Loucy (cell line): ENCODE measurements around the gene NCKIPSD.

Experiments
- H2AFZ ChIP-seq: fragments of 200-600 bp; sonication (generic); 2 replicates; pipeline ENCODE4 v1.6.0; 2016; ENCODE audit warnings: antibody characterized with exemption, mild to moderate bottlenecking, low read length, moderate library complexity
- H3F3A ChIP-seq: fragments of 200-600 bp; 2 replicates; pipeline ENCODE4 v1.6.0; 2016; ENCODE audit warnings: antibody characterized with exemption, low read depth, mild to moderate bottlenecking
- H3K27me3 ChIP-seq: fragments of 200-600 bp; sonication (generic); 2 replicates; pipeline ENCODE4 v1.6.1; 2014; ENCODE audit warnings: low read length, mild to moderate bottlenecking; ENCODE audit not compliant: insufficient read depth, poor library complexity, severe bottlenecking
- H3K36me3 ChIP-seq: fragments of 200-600 bp; sonication (generic); 2 replicates; pipeline ENCODE4 v1.6.1; 2016; ENCODE audit warnings: low read length; ENCODE audit not compliant: insufficient read depth
- H3K4me1 ChIP-seq: fragments of 200-600 bp; sonication (generic); 2 replicates; pipeline ENCODE4 v1.5.1; 2014; ENCODE audit warnings: low read length, mild to moderate bottlenecking; ENCODE audit not compliant: insufficient read depth, poor library complexity, severe bottlenecking
- H3K4me2 ChIP-seq: fragments of 200-600 bp; sonication (generic); 2 replicates; pipeline ENCODE4 v1.6.0; 2014; ENCODE audit warnings: antibody characterized with exemption, low read length, low read depth, mild to moderate bottlenecking; ENCODE audit not compliant: poor library complexity, severe bottlenecking
- H3K4me3 ChIP-seq: fragments of 200-600 bp; sonication (generic); 2 replicates; pipeline ENCODE4 v1.5.1; 2014; ENCODE audit warnings: low read length, mild to moderate bottlenecking, mixed read lengths; ENCODE audit not compliant: poor library complexity, severe bottlenecking
- H3K79me2 ChIP-seq: fragments of 200-600 bp; sonication (generic); 2 replicates; pipeline ENCODE4 v1.6.1; 2014; ENCODE audit warnings: low read length; ENCODE audit not compliant: insufficient read depth
- H3K9ac ChIP-seq: fragments of 200-600 bp; sonication (generic); 2 replicates; pipeline ENCODE4 v1.6.0; 2014; ENCODE audit warnings: mild to moderate bottlenecking, low read depth, low read length, moderate library complexity; ENCODE audit not compliant: poor library complexity, severe bottlenecking
- H3K9me2 ChIP-seq: fragments of 200-600 bp; sonication (generic); replicated peaks from 2 replicates; pipeline ENCODE4 v1.6.1; 2016; ENCODE audit warnings: low read depth, low read length, mixed read lengths
- H3K9me3 ChIP-seq: fragments of 200-600 bp; sonication (generic); 2 replicates; pipeline ENCODE4 v1.6.1; 2014; ENCODE audit warnings: mild to moderate bottlenecking, antibody characterized with exemption, low read length, low read depth; ENCODE audit not compliant: insufficient read depth
- H4K20me1 ChIP-seq: fragments of 200-600 bp; sonication (generic); 2 replicates; pipeline ENCODE4 v1.6.0; 2014; ENCODE audit warnings: antibody characterized with exemption, low read length, mild to moderate bottlenecking; ENCODE audit not compliant: insufficient read depth, poor library complexity, severe bottlenecking
- EZH2phosphoT487 ChIP-seq: fragments of 200-600 bp; IDR thresholded peaks from 2 replicates; pipeline ENCODE4 v1.6.1; 2018; ENCODE audit warnings: antibody characterized with exemption, mild to moderate bottlenecking, moderate library complexity, borderline replicate concordance
- TF ChIP-seq, protein P1 (sequence below): fragments of 200-600 bp; sonication (generic); conservative IDR thresholded peaks from 2 replicates; pipeline ENCODE4 v1.5.1; 2014; ENCODE audit warnings: mild to moderate bottlenecking, antibody characterized with exemption, low read length

Gene NCKIPSD

DNA sequence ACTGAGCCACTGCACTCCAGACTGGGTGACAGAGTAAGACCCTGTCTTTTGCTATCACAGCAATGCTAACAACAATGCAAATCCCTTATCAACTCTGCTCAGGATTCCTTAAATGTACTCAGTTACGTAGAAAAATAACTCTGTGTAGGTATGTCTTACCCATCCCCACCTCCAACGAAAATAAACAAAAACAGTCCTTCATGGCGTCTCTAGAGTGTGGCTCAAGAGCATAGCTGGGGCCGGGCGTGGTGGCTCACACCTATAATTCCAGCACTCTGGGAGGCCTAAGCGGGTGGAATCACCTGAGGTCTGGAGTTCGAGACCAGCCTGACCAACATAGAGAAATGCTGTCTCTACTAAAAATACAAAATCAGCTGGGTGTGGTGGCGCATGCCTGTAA, 13.2 kb upstream of the NCKIPSD start:
- Histone ChIP-seq H3K4me3 (no peak overlapping the region), H3K4me1 (no peaks in the 10 kb centered on the region), H3K27me3 (no peaks in the 10 kb centered on the region), H2AFZ (no peak overlapping the region), H3K79me2 (peaks cover 97% of the 10 kb centered on the region), H3K9ac (no peak overlapping the region), H3K36me3 (peaks cover 67% of the 10 kb centered on the region; the same call in 1 of the 2 replicates), H3K9me3 (no peaks in the 10 kb centered on the region), H3K4me2 (no peak overlapping the region), H3F3A (no peaks in the 10 kb centered on the region), H3K9me2 (no peaks in the 10 kb centered on the region), H4K20me1 (peaks cover 90% of the 10 kb centered on the region)
- no peak for TF ChIP-seq EZH2phosphoT487
- TF ChIP-seq, protein P1, sequence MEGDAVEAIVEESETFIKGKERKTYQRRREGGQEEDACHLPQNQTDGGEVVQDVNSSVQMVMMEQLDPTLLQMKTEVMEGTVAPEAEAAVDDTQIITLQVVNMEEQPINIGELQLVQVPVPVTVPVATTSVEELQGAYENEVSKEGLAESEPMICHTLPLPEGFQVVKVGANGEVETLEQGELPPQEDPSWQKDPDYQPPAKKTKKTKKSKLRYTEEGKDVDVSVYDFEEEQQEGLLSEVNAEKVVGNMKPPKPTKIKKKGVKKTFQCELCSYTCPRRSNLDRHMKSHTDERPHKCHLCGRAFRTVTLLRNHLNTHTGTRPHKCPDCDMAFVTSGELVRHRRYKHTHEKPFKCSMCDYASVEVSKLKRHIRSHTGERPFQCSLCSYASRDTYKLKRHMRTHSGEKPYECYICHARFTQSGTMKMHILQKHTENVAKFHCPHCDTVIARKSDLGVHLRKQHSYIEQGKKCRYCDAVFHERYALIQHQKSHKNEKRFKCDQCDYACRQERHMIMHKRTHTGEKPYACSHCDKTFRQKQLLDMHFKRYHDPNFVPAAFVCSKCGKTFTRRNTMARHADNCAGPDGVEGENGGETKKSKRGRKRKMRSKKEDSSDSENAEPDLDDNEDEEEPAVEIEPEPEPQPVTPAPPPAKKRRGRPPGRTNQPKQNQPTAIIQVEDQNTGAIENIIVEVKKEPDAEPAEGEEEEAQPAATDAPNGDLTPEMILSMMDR = no peak

DNA sequence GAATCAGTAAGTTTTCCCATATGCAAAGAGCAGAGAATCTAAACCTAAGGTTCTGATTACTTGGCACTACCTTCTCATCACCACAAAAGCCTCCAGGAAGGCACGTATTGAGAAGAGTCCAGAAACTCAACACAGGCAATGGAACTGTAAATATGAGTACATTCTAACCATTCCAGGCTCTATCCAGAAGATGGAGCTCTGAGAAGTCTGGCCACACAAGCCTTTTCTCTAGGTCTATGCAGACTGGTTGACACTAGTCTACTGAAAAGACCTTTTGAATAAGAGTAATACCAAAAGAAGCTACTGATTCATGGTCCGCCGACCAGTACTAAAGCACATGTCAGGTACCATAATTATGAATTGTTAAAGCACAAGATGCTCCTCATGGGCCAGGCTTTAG, 12.2 kb upstream of the NCKIPSD start:
- peaks cover 94% of the 10 kb centered on the region for H4K20me1 ChIP-seq
- no peak overlapping the region for H3K9ac ChIP-seq
- H3K4me3 ChIP-seq = no peak overlapping the region
- H3F3A ChIP-seq = no peaks in the 10 kb centered on the region
- H3K4me2 ChIP-seq = no peak overlapping the region
- no peak overlapping the region for H2AFZ ChIP-seq
- H3K79me2 ChIP-seq = peaks cover 94% of the 10 kb centered on the region
- H3K9me2 ChIP-seq = no peaks in the 10 kb centered on the region
- H3K27me3 ChIP-seq = no peaks in the 10 kb centered on the region
- TF ChIP-seq, protein P1 = 0 out of 2 replicates have a peak, but pooled peaks have one; percentile 11
- TF ChIP-seq EZH2phosphoT487 = no peak
- no peaks in the 10 kb centered on the region for H3K4me1 ChIP-seq
- H3K36me3 ChIP-seq = peaks cover 75% of the 10 kb centered on the region
- H3K9me3 ChIP-seq = no peaks in the 10 kb centered on the region

DNA sequence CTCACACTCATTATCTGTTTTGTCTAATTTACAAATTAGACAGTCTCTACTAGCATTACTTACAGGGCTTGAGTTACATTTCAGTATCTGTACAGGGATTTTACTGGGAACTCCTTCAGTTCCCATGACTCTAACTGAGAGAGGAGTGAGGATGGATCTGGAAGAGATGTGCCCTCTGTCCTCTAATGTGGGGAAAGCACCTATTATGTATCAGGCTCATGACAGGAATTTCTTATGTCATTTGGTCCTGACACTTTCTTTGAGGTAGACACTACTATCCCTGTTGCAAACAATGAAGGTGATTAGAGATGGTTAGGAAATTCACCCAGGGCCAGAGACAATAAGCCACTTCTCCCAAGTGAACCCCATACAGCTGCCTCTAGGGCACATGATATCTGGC, 10.9 kb upstream of the NCKIPSD start:
- H3K4me3 ChIP-seq = no peak overlapping the region
- H3K36me3 ChIP-seq = peaks cover 80% of the 10 kb centered on the region
- H3K79me2 ChIP-seq = peaks cover 80% of the 10 kb centered on the region
- H4K20me1 ChIP-seq = peaks cover 93% of the 10 kb centered on the region
- TF ChIP-seq EZH2phosphoT487 = no peak
- TF ChIP-seq, protein P1 = no peak
- H2AFZ ChIP-seq = no peak overlapping the region
- no peaks in the 10 kb centered on the region for H3K9me2 ChIP-seq
- no peaks in the 10 kb centered on the region for H3K4me1 ChIP-seq
- H3K27me3 ChIP-seq = no peaks in the 10 kb centered on the region
- H3K9me3 ChIP-seq = no peaks in the 10 kb centered on the region
- H3K4me2 ChIP-seq = no peak overlapping the region
- H3F3A ChIP-seq = no peaks in the 10 kb centered on the region
- no peak overlapping the region for H3K9ac ChIP-seq
